Activated CD8-positive, alpha-beta memory T cell treated with anti-CD3 and anti-CD28 coated beads, Interleukin-2, amount 10 ng/mL, durations not matched to agents 7 days and 5 days (primary cell): ENCODE data around the gene RNU1-3. TPM values are rescaled to one million over a fixed set of nuclear protein-coding genes. Genes with fewer than 3 reads are reported as not detected.
"Not testable (repeated sequence)": the region's sequence is repeated elsewhere in the genome, so short reads cannot be mapped to it uniquely, and the experiment has no call there.

ENCODE experiments used
- ATAC-seq: fragments of 150-1000 bp; cut with Tn5 transposase; one replicate; pipeline ENCODE4 v1.10.0; 2021; ENCODE audit warnings: moderate library complexity
- CTCF ChIA-PET: fragments of 350-600 bp; sonication (Branson Sonifier 250); formaldehyde crosslinking; loops from one replicate; lab custom pipeline; 2021; ENCODE audit warnings: antibody characterized with exemption; lab: Charles Lee
- DNase-seq: peaks from one replicate; pipeline ENCODE4 v3.0.0-alpha.2; 2020
- H3K27ac Mint-ChIP-seq: one replicate; pipeline ENCODE4 v1.8.0; 2021; ENCODE audit warnings: mild to moderate bottlenecking, mixed read lengths
- H3K27me3 Mint-ChIP-seq: one replicate; pipeline ENCODE4 v1.8.0; 2021; ENCODE audit warnings: mixed read lengths
- H3K36me3 Mint-ChIP-seq: one replicate; pipeline ENCODE4 v1.8.0; 2021; ENCODE audit warnings: mild to moderate bottlenecking, mixed read lengths
- H3K4me1 Mint-ChIP-seq: one replicate; pipeline ENCODE4 v1.8.0; 2021; ENCODE audit warnings: mixed read lengths
- H3K4me3 Mint-ChIP-seq: one replicate; pipeline ENCODE4 v1.8.0; 2021; ENCODE audit warnings: mild to moderate bottlenecking, moderate library complexity, mixed read lengths
- H3K9me3 Mint-ChIP-seq: one replicate; pipeline ENCODE4 v1.8.0; 2022; ENCODE audit warnings: low read depth, mixed read lengths
- total RNA-seq, 2 experiments: library from RNA; stranded (reverse); gene quantifications; one replicate each; pipeline ENCODE4 v1.2.3, GENCODE V29; 2021

Gene RNU1-3
- total RNA-seq, 2 experiments from 2014 or later = 922 to 3,744 TPM

DNA sequence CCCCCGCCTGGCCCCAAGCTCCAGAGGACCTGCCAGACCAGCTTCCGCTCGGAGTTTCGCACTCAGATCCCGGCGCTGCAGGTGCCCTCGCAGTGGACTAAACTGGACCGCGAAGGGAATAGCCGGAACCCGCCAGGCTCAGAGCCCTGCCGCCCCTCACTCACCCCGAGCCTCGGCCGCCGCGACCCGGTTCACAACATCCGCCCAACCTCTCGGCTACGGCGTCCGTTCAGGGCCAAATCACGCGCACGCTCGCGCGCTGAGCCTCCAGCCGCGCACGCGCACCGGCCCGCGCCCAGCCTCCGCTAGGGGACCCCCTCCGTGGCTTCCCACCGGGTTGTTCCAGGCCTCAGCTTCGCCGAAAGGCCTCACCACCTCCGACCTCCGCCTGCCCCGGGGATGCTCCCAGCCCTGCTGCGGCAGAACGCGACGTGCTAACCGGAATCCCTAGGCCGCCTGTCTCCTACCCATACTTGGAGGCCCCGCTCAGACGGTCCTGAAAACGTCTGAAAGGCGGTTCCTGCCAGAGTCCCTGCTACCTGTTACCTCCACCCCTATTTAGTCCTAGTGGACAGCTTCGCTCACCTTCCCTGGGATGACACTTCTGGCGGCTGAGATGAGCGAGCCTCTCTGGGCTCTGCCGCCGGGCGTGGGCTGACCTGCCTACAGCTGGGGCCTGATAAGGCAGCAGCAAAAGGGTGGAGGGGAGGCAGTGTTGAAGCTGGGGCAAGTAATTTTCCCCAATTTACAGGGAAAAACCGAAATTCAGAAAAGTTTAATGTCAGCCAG is 22.1 kb downstream of the RNU1-3 start:
- ATAC-seq (peak; percentile 91), DNase-seq (peak; percentile 98)
- H3K9me3 Mint-ChIP-seq, H3K36me3 Mint-ChIP-seq, H3K4me1 Mint-ChIP-seq, H3K27me3 Mint-ChIP-seq, H3K4me3 Mint-ChIP-seq, H3K27ac Mint-ChIP-seq: not testable (repeated sequence)
- CTCF ChIA-PET = interaction anchor here (1.0 to 2.6 kb wide), 4 partner anchors 19 to 260 kb away, joined by 3 to 9 read pairs (median 4); no protein-coding TSS in a partner anchor

GRCh38 chr1:16644193-16644481 is 22.6 kb downstream of the RNU1-3 start:
- DNase-seq (no peak), ATAC-seq (no peak)
- Mint-ChIP-seq H3K9me3 (no peaks in the 10 kb centered on the region), H3K36me3 (no peaks in the 10 kb centered on the region), H3K4me3 (no peak overlapping the region), H3K4me1 (no peaks in the 10 kb centered on the region), H3K27ac (no peak overlapping the region), H3K27me3 (peaks cover 6% of the 10 kb centered on the region)
- CTCF ChIA-PET = interaction anchor here (1.0 to 2.6 kb wide), 4 partner anchors 19 to 261 kb away, joined by 3 to 9 read pairs (median 4); no protein-coding TSS in a partner anchor

- H3K27me3 Mint-ChIP-seq, H3K4me1 Mint-ChIP-seq, H3K27ac Mint-ChIP-seq, H3K36me3 Mint-ChIP-seq, H3K4me3 Mint-ChIP-seq, H3K9me3 Mint-ChIP-seq: not testable (repeated sequence)
- CTCF ChIA-PET = interaction anchor here (1.0 to 2.6 kb wide), 5 partner anchors 18 to 261 kb away, joined by 3 to 9 read pairs (median 3); no protein-coding TSS in a partner anchor
- DNase-seq (peak; percentile 59), ATAC-seq (peak; percentile 11)
These were observed 23.1 kb downstream of the RNU1-3 start for GRCh38 chr1:16643476-16644192.

- H3K27ac Mint-ChIP-seq, H3K36me3 Mint-ChIP-seq, H3K27me3 Mint-ChIP-seq, ATAC-seq, H3K4me3 Mint-ChIP-seq, H3K4me1 Mint-ChIP-seq, H3K9me3 Mint-ChIP-seq: not testable (repeated sequence)
- CTCF ChIA-PET = interaction anchor here (1.3 to 2.6 kb wide), 2 partner anchors 18 to 22 kb away, joined by 3 to 9 read pairs; no protein-coding TSS in a partner anchor
- peak; percentile 53 for DNase-seq
These were observed 23.7 kb downstream of the RNU1-3 start for GRCh38 chr1:16643001-16643411.

DNA sequence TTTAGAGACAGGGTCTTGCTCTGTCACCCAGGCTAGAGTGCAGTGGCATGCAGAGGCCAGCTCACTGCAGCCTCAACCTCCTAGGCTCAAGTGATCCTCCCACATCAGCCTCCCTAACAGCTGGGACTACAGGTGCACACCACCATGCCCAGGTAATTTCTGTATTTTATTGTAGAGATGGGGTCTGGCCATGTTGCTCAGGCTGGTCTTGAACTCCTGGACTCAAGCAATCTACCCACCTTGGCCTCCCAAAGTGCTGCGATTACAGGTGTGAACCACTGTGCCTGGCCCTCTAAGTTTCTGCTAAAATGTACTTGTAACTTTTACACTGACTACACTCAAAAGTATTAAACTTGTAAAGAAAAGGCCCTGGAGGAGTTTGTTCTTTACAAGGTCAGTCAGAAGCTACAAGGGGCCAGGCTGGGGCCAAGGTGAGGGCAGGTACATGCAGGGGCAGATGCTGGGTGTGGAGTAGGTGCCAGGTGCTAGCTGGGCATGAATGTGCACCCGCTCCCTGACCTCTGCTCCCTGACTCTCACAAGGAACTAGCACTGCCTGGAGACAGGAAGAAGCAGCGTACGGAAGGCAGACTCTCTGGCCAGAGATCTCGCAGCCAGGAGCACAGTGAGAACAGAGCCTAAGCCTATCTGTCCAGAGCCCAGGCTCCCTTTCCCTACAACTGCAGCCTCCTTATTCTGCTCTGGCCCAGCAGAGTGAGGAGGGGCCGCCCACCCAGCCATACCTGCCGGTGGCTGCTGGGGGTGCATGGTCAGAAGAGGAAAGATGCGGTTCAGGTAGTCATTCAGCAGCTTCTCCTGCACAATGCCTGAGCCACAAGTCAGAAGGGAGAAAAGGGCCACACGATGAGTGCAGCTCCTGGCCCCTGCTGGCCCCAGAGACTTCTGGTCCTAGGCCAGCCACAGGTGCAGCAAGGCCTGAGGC is 24.5 kb downstream of the RNU1-3 start:
- not testable (repeated sequence) for ATAC-seq, H3K4me1 Mint-ChIP-seq, H3K27me3 Mint-ChIP-seq, H3K36me3 Mint-ChIP-seq, H3K4me3 Mint-ChIP-seq, H3K27ac Mint-ChIP-seq, H3K9me3 Mint-ChIP-seq
- CTCF ChIA-PET = interaction anchor here (1.3 to 1.6 kb wide), 2 partner anchors 21 kb away, joined by 3 to 7 read pairs; no protein-coding TSS in a partner anchor
- peak; percentile 49 for DNase-seq

DNA sequence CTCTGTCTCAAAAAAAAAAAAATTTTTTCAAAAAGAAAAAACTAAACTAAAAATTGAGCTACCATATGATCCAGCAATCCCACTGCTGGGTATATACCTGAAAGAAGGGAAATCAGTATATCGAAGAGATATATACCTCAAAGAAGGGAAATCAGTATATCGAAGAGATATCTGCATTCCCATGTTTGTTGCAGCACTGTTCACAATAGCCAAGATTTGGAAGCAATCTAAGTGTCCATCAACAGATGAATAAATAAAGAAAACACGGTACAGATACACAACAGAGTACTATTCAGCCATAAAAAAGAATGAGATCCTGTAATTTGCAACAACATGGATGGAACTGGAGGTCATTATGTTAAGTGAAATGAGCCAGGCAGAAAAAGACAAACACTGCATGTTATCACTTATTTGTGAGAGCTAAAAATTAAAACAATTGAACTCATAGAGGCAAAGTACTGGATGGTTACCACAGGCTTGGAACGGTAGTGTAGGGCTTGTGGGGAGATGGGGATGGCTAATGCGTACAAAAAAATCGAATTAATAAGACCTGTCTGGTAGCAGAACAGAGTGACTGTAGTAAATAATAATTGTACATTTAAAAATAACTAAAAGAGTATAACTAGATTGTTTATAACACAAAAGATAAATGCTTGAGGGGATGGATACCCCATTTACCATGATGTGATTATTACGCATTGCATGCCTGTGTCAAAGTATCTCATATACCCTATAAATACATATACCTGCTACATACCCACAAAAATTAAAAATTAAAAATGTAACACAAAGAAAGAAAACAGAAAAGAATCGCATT is 25.4 kb downstream of the RNU1-3 start:
- H3K9me3 Mint-ChIP-seq, H3K27ac Mint-ChIP-seq, H3K27me3 Mint-ChIP-seq, H3K36me3 Mint-ChIP-seq, H3K4me1 Mint-ChIP-seq, H3K4me3 Mint-ChIP-seq, ATAC-seq: not testable (repeated sequence)
- CTCF ChIA-PET = interaction anchor here (0.6 to 1.6 kb wide), 2 partner anchors 13 to 21 kb away, joined by 3 to 7 read pairs; no protein-coding TSS in a partner anchor
- DNase-seq = peak; percentile 39

GRCh38 chr1:16639091-16640031 is 27.4 kb downstream of the RNU1-3 start:
- H3K27me3 Mint-ChIP-seq, H3K9me3 Mint-ChIP-seq, CTCF ChIA-PET, H3K36me3 Mint-ChIP-seq, ATAC-seq, H3K4me1 Mint-ChIP-seq, H3K27ac Mint-ChIP-seq, H3K4me3 Mint-ChIP-seq: not testable (repeated sequence)
- DNase-seq = peak; percentile 42

- DNase-seq (peak; percentile 43), ATAC-seq (peak; percentile 14)
- H3K4me3 Mint-ChIP-seq, H3K4me1 Mint-ChIP-seq, CTCF ChIA-PET, H3K27me3 Mint-ChIP-seq, H3K36me3 Mint-ChIP-seq, H3K27ac Mint-ChIP-seq, H3K9me3 Mint-ChIP-seq: not testable (repeated sequence)
These were observed 28.6 kb downstream of the RNU1-3 start for GRCh38 chr1:16637941-16638778.

DNA sequence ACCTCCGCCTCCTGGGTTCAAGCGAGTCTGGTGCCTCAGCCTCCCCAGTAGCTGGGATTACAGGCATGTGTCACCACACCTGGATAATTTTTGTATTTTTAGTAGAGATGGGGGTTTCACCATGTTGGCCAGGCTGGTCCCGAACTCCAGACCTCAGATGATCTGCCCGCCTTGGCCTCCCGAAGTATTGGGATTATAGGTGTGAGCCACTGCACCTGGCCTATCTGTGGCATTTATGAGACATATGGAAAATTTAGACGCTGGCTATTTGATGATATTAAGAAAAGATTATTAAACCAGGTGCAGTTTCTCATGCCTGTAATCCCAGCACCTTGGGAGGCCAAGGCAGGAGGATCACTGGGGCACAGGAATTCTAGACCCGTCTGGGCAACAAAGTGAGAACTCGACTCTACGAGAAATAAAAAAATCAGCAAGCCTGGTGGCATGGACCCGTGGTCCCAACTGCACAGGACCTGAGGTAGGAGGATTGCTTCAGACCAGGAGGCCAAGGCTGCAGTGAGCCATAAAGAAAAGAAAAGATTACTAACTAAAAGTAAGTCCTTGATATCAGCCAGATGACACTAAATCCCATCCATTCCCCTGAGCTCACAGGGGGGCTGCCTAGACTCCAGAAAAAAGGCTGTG is 30.1 kb downstream of the RNU1-3 start:
- H3K36me3 Mint-ChIP-seq, H3K27ac Mint-ChIP-seq, ATAC-seq, CTCF ChIA-PET, H3K4me1 Mint-ChIP-seq, H3K9me3 Mint-ChIP-seq, H3K4me3 Mint-ChIP-seq, H3K27me3 Mint-ChIP-seq: not testable (repeated sequence)
- peak; percentile 39 for DNase-seq

DNA sequence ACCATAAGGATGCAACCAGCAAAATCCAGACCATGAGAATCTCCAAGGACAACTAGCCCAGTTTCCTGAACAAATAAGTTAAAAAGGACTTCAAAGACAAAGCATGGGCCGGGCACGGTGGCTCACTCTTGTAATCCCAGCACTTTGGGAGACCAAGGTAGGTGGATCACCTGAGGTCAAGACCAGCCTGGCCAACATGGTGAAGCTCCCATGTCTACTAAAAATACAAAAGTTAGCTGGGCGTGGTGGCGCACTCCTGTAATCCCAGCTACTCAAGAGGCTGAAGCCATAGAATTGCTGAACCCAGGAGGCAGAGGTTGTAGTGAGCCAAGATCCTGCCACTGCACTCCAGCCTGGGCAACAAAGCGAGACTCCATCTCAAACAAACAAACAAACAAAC is 30.8 kb downstream of the RNU1-3 start:
- H3K36me3 Mint-ChIP-seq, H3K27ac Mint-ChIP-seq, H3K4me3 Mint-ChIP-seq, H3K9me3 Mint-ChIP-seq, H3K27me3 Mint-ChIP-seq, H3K4me1 Mint-ChIP-seq, ATAC-seq: not testable (repeated sequence)
- CTCF ChIA-PET = interaction anchor here (1.7 to 1.9 kb wide), 2 partner anchors 11 to 71 kb away, joined by 4 to 5 read pairs; no protein-coding TSS in a partner anchor
- peak; percentile 40 for DNase-seq
